H1 (cell line): Measurements from ENCODE around the gene MCM3AP. TPM values are rescaled to one million over a fixed set of nuclear protein-coding genes. Genes with fewer than 3 reads are reported as not detected.
A peak's percentile ranks its signal among the peaks of the same experiment; 100 is the strongest.

ENCODE experiments used
- CTCF ChIA-PET: fragments of 300-600 bp; sonication (Branson Sonifier 250); formaldehyde crosslinking; loops from one replicate; lab custom pipeline; 2021; ENCODE audit not compliant: partially characterized antibody; lab: Charles Lee
- POLR2A ChIA-PET: fragments of 300-600 bp; sonication (Branson Sonifier 250); formaldehyde crosslinking; loops from one replicate; lab custom pipeline; 2021; ENCODE audit warnings: inconsistent platforms; ENCODE audit not compliant: partially characterized antibody; lab: Charles Lee
- DNase-seq, 2 experiments: peaks; one replicate each; pipeline versions ENCODE4 v3.0.0 to v3.0.0-alpha.2; 2010 to 2022; ENCODE audit warnings: low spot score in 2 of 2, low read depth in 1 of 2, mixed read lengths in 1 of 2
- FAIRE-seq: peaks from 2 replicates; lab custom pipeline; 2011; peaks lifted over from hg19 to GRCh38; lab: Jason Lieb, UNC
- H2AFZ ChIP-seq: 2 replicates; pipeline ENCODE4 v1.8.1; 2012; ENCODE audit warnings: low read length, inconsistent platforms
- H2AK5ac ChIP-seq: 2 replicates; pipeline ENCODE4 v1.6.1; 2013; ENCODE audit warnings: low read depth, low read length
- H2BK120ac ChIP-seq: replicated peaks from 2 replicates; pipeline ENCODE3; 2013; ENCODE audit warnings: low read depth, low read length, inconsistent platforms
- H2BK12ac ChIP-seq: 2 replicates; pipeline ENCODE4 v1.6.1; 2013; ENCODE audit warnings: low read depth, low read length
- H2BK15ac ChIP-seq: 2 replicates; pipeline ENCODE4 v1.6.1; 2013; ENCODE audit warnings: low read length
- H2BK20ac ChIP-seq: 2 replicates; pipeline ENCODE4 v1.6.1; 2013; ENCODE audit warnings: low read length
- H2BK5ac ChIP-seq: 2 replicates; pipeline ENCODE4 v1.6.1; 2013; ENCODE audit warnings: low read depth, low read length
- H3K14ac ChIP-seq: 2 replicates; pipeline ENCODE4 v1.6.1; 2013; ENCODE audit warnings: inconsistent platforms; ENCODE audit not compliant: insufficient read length
- H3K18ac ChIP-seq: 2 replicates; pipeline ENCODE4 v1.6.1; 2013; ENCODE audit warnings: low read length; ENCODE audit errors: extremely low read depth
- H3K23ac ChIP-seq: 2 replicates; pipeline ENCODE4 v1.6.1; 2013; ENCODE audit warnings: inconsistent platforms; ENCODE audit not compliant: insufficient read length
- H3K23me2 ChIP-seq: 2 replicates; pipeline ENCODE4 v1.6.1; 2013; ENCODE audit warnings: low read depth, low read length
- H3K27ac ChIP-seq: 2 replicates; pipeline ENCODE4 v1.6.1; 2011; ENCODE audit warnings: low read depth, low read length, inconsistent platforms
- H3K27me3 ChIP-seq, 4 experiments: replicated peaks in 1 of 4; 1 replicate in 1 of 4; 2 replicates in 3 of 4; pipeline versions ENCODE4 v1.6.1 to v1.8.1; 2011 to 2013; ENCODE audit warnings: low read length in 3 of 4, mild to moderate bottlenecking in 3 of 4, inconsistent platforms in 2 of 4, mixed read lengths in 2 of 4, moderate library complexity in 1 of 4; ENCODE audit not compliant: control insufficient read depth in 3 of 4, insufficient read depth in 3 of 4; ENCODE audit errors: extremely low read depth in 1 of 4
- H3K36me3 ChIP-seq, 4 experiments: 2 replicates each; pipeline versions ENCODE4 v1.6.1 to v1.8.1; 2011 to 2013; ENCODE audit warnings: mild to moderate bottlenecking in 4 of 4, low read length in 3 of 4, moderate library complexity in 2 of 4, control low read depth in 1 of 4, inconsistent platforms in 1 of 4; ENCODE audit not compliant: insufficient read depth in 4 of 4, control insufficient read depth in 2 of 4
- H3K4ac ChIP-seq: replicated peaks from 2 replicates; pipeline ENCODE3; 2013; ENCODE audit warnings: low read length, low read depth, mixed read lengths, inconsistent platforms; ENCODE audit not compliant: insufficient read length
- H3K4me1 ChIP-seq, 4 experiments: replicated peaks in 1 of 4; 1 replicate in 1 of 4; 2 replicates in 3 of 4; pipeline versions ENCODE4 v1.6.1 to v1.8.1; 2011 to 2013; ENCODE audit warnings: low read length in 3 of 4, inconsistent platforms in 2 of 4, mixed read lengths in 1 of 4; ENCODE audit not compliant: insufficient read depth in 4 of 4, control insufficient read depth in 3 of 4
- H3K4me2 ChIP-seq, 2 experiments: 2 replicates each; pipeline versions ENCODE4 v1.6.1 to v1.8.1; 2011 to 2013; ENCODE audit warnings: low read depth in 2 of 2, low read length in 2 of 2, control low read depth in 1 of 2, inconsistent platforms in 1 of 2, mild to moderate bottlenecking in 1 of 2; ENCODE audit not compliant: insufficient read depth in 1 of 2
- H3K4me3 ChIP-seq, 4 experiments: fragments of 200-600, 300-600 bp in 1 of 4; sonication (generic), shearing (Covaris generic), sonication (Bioruptor Twin) in 1 of 4; 2 replicates each; pipeline versions ENCODE4 v1.5.1 to v1.8.1; 2011 to 2016; ENCODE audit warnings: low read length in 4 of 4, low read depth in 3 of 4, control low read depth in 2 of 4, inconsistent platforms in 2 of 4, mild to moderate bottlenecking in 2 of 4, mixed read lengths in 1 of 4, moderate library complexity in 1 of 4; ENCODE audit not compliant: insufficient read depth in 2 of 4; ENCODE audit errors: extremely low read depth in 1 of 4
- H3K56ac ChIP-seq: replicated peaks from 2 replicates; pipeline ENCODE3; 2013; ENCODE audit warnings: low read depth, mild to moderate bottlenecking, mixed read lengths, low read length, inconsistent platforms; ENCODE audit not compliant: insufficient read length
- H3K79me1 ChIP-seq: 2 replicates; pipeline ENCODE4 v1.6.1; 2013; ENCODE audit warnings: low read depth, low read length, control low read depth
- H3K79me2 ChIP-seq, 2 experiments: 2 replicates each; pipeline versions ENCODE4 v1.6.1 to v1.8.1; 2012 to 2013; ENCODE audit warnings: low read length in 2 of 2, mild to moderate bottlenecking in 2 of 2, inconsistent platforms in 1 of 2; ENCODE audit not compliant: insufficient read depth in 2 of 2, control insufficient read depth in 1 of 2
- H3K9ac ChIP-seq, 4 experiments: replicated peaks in 1 of 4; 1 replicate in 1 of 4; 2 replicates in 3 of 4; pipeline versions ENCODE4 v1.6.1 to v1.8.1; 2011 to 2013; ENCODE audit warnings: low read depth in 3 of 4, low read length in 3 of 4, control low read depth in 2 of 4, mild to moderate bottlenecking in 2 of 4, moderate library complexity in 2 of 4, inconsistent platforms in 1 of 4; ENCODE audit errors: extremely low read depth in 1 of 4
- H3K9me3 ChIP-seq, 2 experiments: 2 replicates each; pipeline versions ENCODE4 v1.6.1 to v1.8.1; 2012 to 2013; ENCODE audit warnings: mild to moderate bottlenecking in 2 of 2, moderate library complexity in 2 of 2, control low read depth in 1 of 2, inconsistent platforms in 1 of 2, low read depth in 1 of 2, low read length in 1 of 2, mixed read lengths in 1 of 2; ENCODE audit not compliant: insufficient read depth in 2 of 2
- H4K20me1 ChIP-seq, 2 experiments: replicated peaks in 1 of 2; 2 replicates each; pipeline versions ENCODE3 to v1.8.1; 2011 to 2013; ENCODE audit warnings: inconsistent platforms in 2 of 2, low read length in 2 of 2, mild to moderate bottlenecking in 1 of 2; ENCODE audit not compliant: insufficient read depth in 2 of 2, control insufficient read depth in 1 of 2
- H4K5ac ChIP-seq: 2 replicates; pipeline ENCODE4 v1.6.1; 2013; ENCODE audit warnings: low read length, low read depth, mixed read lengths, inconsistent platforms; ENCODE audit not compliant: insufficient read length
- H4K8ac ChIP-seq: 2 replicates; pipeline ENCODE4 v1.8.0; 2013; ENCODE audit warnings: mild to moderate bottlenecking, moderate library complexity, low read length, inconsistent platforms; ENCODE audit not compliant: insufficient read depth; ENCODE audit errors: extremely low read depth
- H4K91ac ChIP-seq: replicated peaks from 2 replicates; pipeline ENCODE3; 2013; ENCODE audit warnings: low read length, mixed read lengths, inconsistent platforms; ENCODE audit not compliant: insufficient read length
- POLR2AphosphoS5 ChIP-seq: IDR thresholded peaks from 2 replicates; pipeline ENCODE4 v1.6.1; 2011; ENCODE audit warnings: low read depth, low read length
- SP1 ChIP-seq: IDR thresholded peaks from 2 replicates; pipeline ENCODE4 v1.6.1; 2011; ENCODE audit warnings: low read depth, low read length
- WGBS, 2 experiments: shearing (Covaris generic) in 1 of 2; methylation state at CpG; one replicate each; pipeline versions ENCODE4 v1.1.6 to v1.1.7; 2013 to 2015; ENCODE audit warnings: low lambda C conversion rate in 2 of 2, mixed read lengths in 2 of 2, inconsistent platforms in 1 of 2, low coverage in 1 of 2, missing lambda C conversion rate in 1 of 2; ENCODE audit not compliant: insufficient replicate concordance in 2 of 2, insufficient coverage in 1 of 2, insufficient read length in 1 of 2; ENCODE audit errors: extremely low coverage in 1 of 2, missing lambda C conversion rate in 1 of 2; 5-methylcytosine and 5-hydroxymethylcytosine counted together
- polyA plus RNA-seq, 7 experiments: library from polyadenylated mRNA; depleted of rRNA in 3 of 7; stranded (reverse) in 5 of 7; unstranded in 2 of 7; fragments of >200 nt in 5 of 7; fragments of 200-250 nt in 2 of 7; gene quantifications; 1 replicate in 5 of 7; 2 replicates in 1 of 7; 4 replicates in 1 of 7; pipeline versions ENCODE4 v1.2.1 to v1.2.3, GENCODE V29; 2011 to 2013; ENCODE audit warnings: missing spikeins in 2 of 7, mixed read lengths in 2 of 7
- total RNA-seq: library from RNA; stranded (reverse); fragmentation: NEBNext Ultra II Directional; extraction: Animal tissue kit (Norgen Biotek cat#: 25700); gene quantifications from 2 replicates; pipeline ENCODE4 v1.2.1, GENCODE V29; 2021

Gene MCM3AP
- total and polyA plus RNA-seq, 2 of the 8 experiments (the other 6 are each of a cell fraction or from before 2014, with no cell fraction given): 37.2 to 119 TPM

DNA sequence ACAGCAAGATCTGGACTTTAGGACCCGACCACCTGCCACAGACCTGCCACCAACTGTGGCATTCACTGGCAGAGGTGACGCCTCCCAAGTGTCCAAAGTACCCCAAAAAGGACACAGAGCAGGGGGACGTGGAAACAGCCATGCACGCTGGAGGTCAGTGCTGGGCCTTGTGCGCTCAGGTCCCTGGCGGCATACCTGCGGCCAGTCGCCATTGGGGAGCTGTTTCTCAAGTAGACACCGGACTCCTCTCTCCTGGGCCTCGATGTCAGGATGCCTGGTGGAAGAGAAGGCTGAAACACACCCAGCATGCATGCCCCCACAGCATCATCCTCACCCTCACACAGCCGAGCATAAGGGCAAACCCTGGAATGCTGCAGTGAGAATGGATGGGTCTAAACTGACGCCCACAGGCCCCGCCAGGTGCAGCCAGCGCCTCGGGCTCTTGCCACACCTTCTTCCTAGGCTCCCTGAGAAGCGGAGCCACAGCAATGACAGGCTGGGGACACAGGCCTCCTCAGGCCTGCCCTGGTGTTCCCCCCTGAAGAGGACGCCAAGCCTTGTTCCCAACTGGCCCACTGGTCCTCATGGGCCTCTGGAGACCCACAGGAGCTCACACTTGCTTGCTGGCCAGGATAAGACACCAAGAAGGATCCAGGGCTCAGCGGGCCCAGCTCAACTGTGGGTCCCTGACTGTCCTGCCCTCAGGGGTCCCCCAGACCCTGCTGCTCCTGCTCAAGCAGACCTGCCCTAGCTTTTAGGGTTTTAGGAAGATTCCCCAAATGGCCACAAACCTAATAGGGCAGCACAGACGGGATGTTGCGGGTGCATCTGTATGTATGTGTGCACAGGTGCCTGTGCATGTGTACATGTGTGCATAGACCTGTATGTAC lies 93.5 kb downstream of the MCM3AP start:
- Histone ChIP-seq H3K23me2 (no peaks in the 10 kb centered on the region), H2BK12ac (peak overlapping the region; percentile 39; the same call in 1 of the 2 replicates), H3K79me1 (no peaks in the 10 kb centered on the region; the same call in 1 of the 2 replicates), H4K91ac (no peak overlapping the region), H4K20me1 (peaks cover 2 to 18% of the 10 kb centered on the region in 2 experiments), H4K5ac (no peak overlapping the region), H2BK5ac (0 out of 2 replicates have a peak overlapping the region, but pooled peaks have one; percentile 49), H2BK15ac (no peak overlapping the region), H3K56ac (no peak overlapping the region), H3K4me2 (no peak overlapping the region), H3K14ac (no peak overlapping the region), H3K4ac (no peak overlapping the region), H2AK5ac (no peak overlapping the region), H3K27ac (no peak overlapping the region), H3K23ac (no peak overlapping the region), H3K9ac (no peak overlapping the region), H3K9me3 (no peaks in the 10 kb centered on the region), H3K18ac (no peak overlapping the region), H3K4me1 (peaks cover 0 to 9% (median 0%) of the 10 kb centered on the region in 4 experiments; a peak in 2 of 7 replicates), H3K79me2 (no peaks in the 10 kb centered on the region), H3K4me3 (no peak overlapping the region), H2AFZ (no peak overlapping the region), H2BK20ac (no peak overlapping the region), H2BK120ac (no peak overlapping the region), H3K27me3 (no peaks in the 10 kb centered on the region), H4K8ac (no peak overlapping the region; the same call in 1 of the 2 replicates), H3K36me3 (peaks cover 8 to 39% (median 22%) of the 10 kb centered on the region in 4 experiments; a peak in 7 of 8 replicates)
- ChIA-PET CTCF (interaction anchor here (0.7 kb wide), 1 partner anchor 48 kb away, joined by 3 read pairs; no protein-coding TSS in a partner anchor), POLR2A (interaction anchor here (0.6 kb wide), 1 partner anchor 11 kb away, joined by 3 read pairs; no protein-coding TSS in a partner anchor)
- WGBS, 2 experiments: 94% methylated on average over 18 of the region's 20 CpGs; no CpG with 5 or more reads in 1 of the 2 experiments
- peak in 1 of 2 experiments; percentile 42 for DNase-seq
- FAIRE-seq: no peak
- TF ChIP-seq SP1 (no peak), POLR2AphosphoS5 (0 out of 2 replicates have a peak, but pooled peaks have one; percentile 16)
